ENCODE measurements around the gene MYO5B.

DNA sequence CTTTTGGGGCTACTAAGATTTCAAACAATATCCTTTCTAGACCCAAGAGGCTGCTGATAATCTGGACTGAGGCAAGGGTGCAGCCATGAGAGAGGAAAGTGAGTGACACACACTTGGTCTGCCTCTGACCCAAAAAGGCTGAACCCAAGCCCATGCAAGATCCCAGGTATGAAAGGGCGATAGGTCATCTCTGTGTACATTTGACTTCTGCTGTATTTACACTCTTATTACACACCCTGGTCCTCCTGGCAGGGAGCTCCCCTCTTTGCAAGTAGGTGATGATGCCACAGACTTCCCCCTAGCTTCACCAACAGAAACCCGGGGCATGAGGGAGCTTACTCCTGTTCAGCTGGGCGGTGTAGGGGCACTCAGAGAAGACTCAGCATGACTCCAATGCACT is 319.8 kb downstream of the MYO5B start:
- TF ChIP-seq CTCF (conservative IDR thresholded peaks at IDR 0.05; ENCODE audit: low read depth, low read length): no peak
- no peak for TF ChIP-seq NFE2L2 (IDR thresholded peaks at IDR 0.05; ENCODE audit: low read depth, low read length)
- TF ChIP-seq RFX5 (IDR thresholded peaks at IDR 0.05; ENCODE audit: low read depth, low read length): no peak
- TF ChIP-seq MXI1 (IDR thresholded peaks at IDR 0.05; ENCODE audit: borderline replicate concordance, low read depth, low read length): no peak
- no peak for TF ChIP-seq POLR2A (IDR thresholded peaks at IDR 0.05; ENCODE audit: low read depth, low read length)
- TF ChIP-seq RAD21 (IDR thresholded peaks at IDR 0.05; ENCODE audit: low read length): no peak
- TF ChIP-seq CEBPB (IDR thresholded peaks at IDR 0.05; ENCODE audit: low read depth, low read length): no peak
- TF ChIP-seq FOS (IDR thresholded peaks at IDR 0.05; ENCODE audit: low read depth, low read length): no peak
- no peak for TF ChIP-seq MAFK (IDR thresholded peaks at IDR 0.05; ENCODE audit: low read depth, low read length)
- TF ChIP-seq BHLHE40 (IDR thresholded peaks at IDR 0.05; ENCODE audit: low read depth, low read length): no peak
- TF ChIP-seq, protein P1, sequence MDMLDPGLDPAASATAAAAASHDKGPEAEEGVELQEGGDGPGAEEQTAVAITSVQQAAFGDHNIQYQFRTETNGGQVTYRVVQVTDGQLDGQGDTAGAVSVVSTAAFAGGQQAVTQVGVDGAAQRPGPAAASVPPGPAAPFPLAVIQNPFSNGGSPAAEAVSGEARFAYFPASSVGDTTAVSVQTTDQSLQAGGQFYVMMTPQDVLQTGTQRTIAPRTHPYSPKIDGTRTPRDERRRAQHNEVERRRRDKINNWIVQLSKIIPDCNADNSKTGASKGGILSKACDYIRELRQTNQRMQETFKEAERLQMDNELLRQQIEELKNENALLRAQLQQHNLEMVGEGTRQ (IDR thresholded peaks at IDR 0.05; ENCODE audit: low read depth, low read length): no peak
- no peak for TF ChIP-seq SMC3 (IDR thresholded peaks at IDR 0.05; ENCODE audit: low read depth, low read length)
- no peak for TF ChIP-seq ELK1 (IDR thresholded peaks at IDR 0.05; ENCODE audit: borderline replicate concordance, low read depth, low read length)

All from IMR-90 (cell line).